Smooth muscle cell of the brain vasculature (primary cell): ENCODE results near the gene ZNF699.
"Not testable (repeated sequence)": the region's sequence is repeated elsewhere in the genome, so short reads cannot be mapped to it uniquely, and the experiment has no call there.

Source experiments
- DNase-seq: peaks from one replicate; pipeline ENCODE4 v3.0.0-alpha.2; 2012; ENCODE audit warnings: low read depth, low spot score

ZNF699 gene

GRCh38 chr19:9309139-9309973 lies at the start of gene ZNF699:
TSS of gene ZNF699 (minus strand) at chr19:9309838. CDS start at chr19:9305119, 4,719 bp downstream.
- peak; percentile 94 for DNase-seq

- DNase-seq, result no peak
These were observed 45.0 kb upstream of the ZNF699 start for GRCh38 chr19:9354651-9355050.

GRCh38 chr19:9353011-9353410 lies 43.4 kb upstream of the ZNF699 start:
- DNase-seq, result no peak

- no peak for DNase-seq
These were observed 42.9 kb upstream of the ZNF699 start for GRCh38 chr19:9352505-9352904.

- DNase-seq, result no peak
These were observed 39.0 kb upstream of the ZNF699 start for GRCh38 chr19:9348671-9349070.

- DNase-seq, result no peak
These were observed 38.6 kb upstream of the ZNF699 start for GRCh38 chr19:9348253-9348652.

- no peak for DNase-seq
These were observed 35.4 kb upstream of the ZNF699 start for GRCh38 chr19:9345005-9345404.

GRCh38 chr19:9342610-9343304 lies 33.1 kb upstream of the ZNF699 start:
- no peak for DNase-seq

GRCh38 chr19:9329999-9330398 lies 20.4 kb upstream of the ZNF699 start:
- DNase-seq, result no peak

- DNase-seq, result no peak
These were observed 14.9 kb upstream of the ZNF699 start for GRCh38 chr19:9324584-9324962.

GRCh38 chr19:9323919-9324583 lies 14.4 kb upstream of the ZNF699 start, which contains the start of gene ZNF559:
TSS of gene ZNF559 (plus strand) at chr19:9324179. CDS start at chr19:9338550, 14,371 bp downstream.
- DNase-seq, result peak; percentile 93

- DNase-seq, result no peak
These were observed 13.9 kb upstream of the ZNF699 start for GRCh38 chr19:9323557-9323918.

GRCh38 chr19:9322201-9322600 lies 12.6 kb upstream of the ZNF699 start:
- DNase-seq, result not testable (repeated sequence)

GRCh38 chr19:9321756-9322155 lies 12.1 kb upstream of the ZNF699 start:
- not testable (repeated sequence) for DNase-seq

GRCh38 chr19:9321338-9321737 lies 11.7 kb upstream of the ZNF699 start:
- no peak for DNase-seq

GRCh38 chr19:9313756-9314155 lies 4.1 kb upstream of the ZNF699 start:
- DNase-seq, result no peak

- no peak for DNase-seq
These were observed 372 bp upstream of the ZNF699 start for GRCh38 chr19:9309974-9310446.

- no peak for DNase-seq
These were observed 1.4 kb downstream of the ZNF699 start for GRCh38 chr19:9308091-9308770.

GRCh38 chr19:9306443-9306842 lies 3.2 kb downstream of the ZNF699 start:
- DNase-seq, result no peak

- DNase-seq, result no peak
These were observed 13.3 kb downstream of the ZNF699 start for GRCh38 chr19:9296336-9296735.

- no peak for DNase-seq
These were observed 14.2 kb downstream of the ZNF699 start for GRCh38 chr19:9295411-9295849.
